Tibial nerve (tissue), 4 donors: ENCODE data around the gene TRIM61.
"Not testable (repeated sequence)": the region's sequence is repeated elsewhere in the genome, so short reads cannot be mapped to it uniquely, and the experiment has no call there.

Source experiments
- CTCF ChIP-seq, 5 experiments: fragments of 200-600 bp in 3 of 5; fragments of 450-650 bp in 2 of 5; sonication (generic) in 3 of 5; IDR thresholded peaks; one replicate each; pipeline ENCODE4 v1.5.1; 2016 to 2019; ENCODE audit warnings: antibody characterized with exemption in 5 of 5, mild to moderate bottlenecking in 3 of 5, moderate library complexity in 2 of 5
- EP300 ChIP-seq, 2 donors: sonication (generic); formaldehyde crosslinking; IDR thresholded peaks; one replicate each; pipeline ENCODE4 v1.6.1; 2017; ENCODE audit warnings: antibody characterized with exemption in 2 of 2, mild to moderate bottlenecking in 1 of 2
- POLR2A ChIP-seq, 2 donors: fragments of 450-650 bp; IDR thresholded peaks; one replicate each; pipeline ENCODE4 v1.6.1; 2017; ENCODE audit warnings: antibody characterized with exemption in 2 of 2, mild to moderate bottlenecking in 2 of 2, moderate library complexity in 2 of 2

GRCh38 chr4:165001957-165002356 is 24.5 kb upstream of the TRIM61 start:
- not testable (repeated sequence) for TF ChIP-seq CTCF, EP300, POLR2A (IDR thresholded peaks at IDR 0.05)
